ENCODE results near the gene CDT1.

GRCh38 chr16:88778271-88778525 lies 25.4 kb upstream of the CDT1 start:
- TF ChIP-seq CTCF (conservative IDR thresholded peaks at IDR 0.05; ENCODE audit: low read depth in 2 of 2) (no peak), CREB1 (CRISPR knock-in tag; IDR thresholded peaks at IDR 0.05; ENCODE audit: low read depth) (no peak), POLR2AphosphoS5 (IDR thresholded peaks at IDR 0.05; ENCODE audit: low read depth) (no peak), EZH2 (IDR thresholded peaks at IDR 0.05; ENCODE audit: low read depth, unreplicated experiment) (no peak), JUNB (IDR thresholded peaks at IDR 0.05; ENCODE audit: unreplicated experiment) (no peak), EZH2phosphoT487 (IDR thresholded peaks at IDR 0.05; ENCODE audit: unreplicated experiment) (no peak), ZNF114 (CRISPR knock-in tag; IDR thresholded peaks at IDR 0.05) (no peak), REST (IDR thresholded peaks at IDR 0.05; ENCODE audit: unreplicated experiment) (no peak)
